ENCODE data around the gene MMP28.

MMP28 gene

DNA sequence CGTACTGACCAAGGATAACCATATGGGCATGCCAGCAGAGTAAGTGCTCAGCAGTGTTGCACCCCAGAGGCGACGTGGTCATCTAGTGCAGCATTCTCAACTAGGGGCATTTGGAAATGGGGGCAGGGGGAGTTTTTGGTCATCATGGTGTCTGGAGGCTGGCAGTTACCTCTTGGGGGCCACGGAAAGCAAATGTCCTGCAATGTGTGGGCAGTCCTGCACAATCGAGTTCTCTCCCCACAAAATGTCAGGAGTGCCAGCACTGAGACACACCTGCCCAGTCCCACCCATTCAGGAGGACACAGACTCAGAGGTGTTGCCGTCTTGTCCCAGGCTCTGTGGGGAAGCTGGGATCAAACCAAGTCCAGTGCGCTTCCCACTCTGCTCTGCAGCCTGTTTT is 61.0 kb downstream of the MMP28 start:
- Histone ChIP-seq H3F3A (ENCODE audit: control insufficient read depth, insufficient read depth) (no peaks in the 10 kb centered on the region), H3K4me2 (ENCODE audit: low read length) (no peak overlapping the region), H3K9me2 (replicated peaks; ENCODE audit: control insufficient read depth, low read length) (no peaks in the 10 kb centered on the region), H3K27ac (ENCODE audit: low read depth, low read length) (no peak overlapping the region), H3K79me2 (ENCODE audit: control insufficient read depth, low read length) (no peaks in the 10 kb centered on the region), H3K36me3 (ENCODE audit: control insufficient read depth, low read length) (no peaks in the 10 kb centered on the region), H3K9me3 (ENCODE audit: control insufficient read depth, insufficient read depth, low read length) (no peaks in the 10 kb centered on the region), H3K4me1 (ENCODE audit: control insufficient read depth, low read length) (no peaks in the 10 kb centered on the region), H3K27me3 (ENCODE audit: control insufficient read depth, low read length) (peaks cover 30% of the 10 kb centered on the region), H4K20me1 (ENCODE audit: control insufficient read depth, insufficient read depth, low read depth, low read length) (no peaks in the 10 kb centered on the region), H3K4me3 (ENCODE audit: low read length) (no peak overlapping the region)
- no peak for TF ChIP-seq EZH2phosphoT487 (IDR thresholded peaks at IDR 0.05; ENCODE audit: borderline replicate concordance, low read length)
- TF ChIP-seq, protein P1, sequence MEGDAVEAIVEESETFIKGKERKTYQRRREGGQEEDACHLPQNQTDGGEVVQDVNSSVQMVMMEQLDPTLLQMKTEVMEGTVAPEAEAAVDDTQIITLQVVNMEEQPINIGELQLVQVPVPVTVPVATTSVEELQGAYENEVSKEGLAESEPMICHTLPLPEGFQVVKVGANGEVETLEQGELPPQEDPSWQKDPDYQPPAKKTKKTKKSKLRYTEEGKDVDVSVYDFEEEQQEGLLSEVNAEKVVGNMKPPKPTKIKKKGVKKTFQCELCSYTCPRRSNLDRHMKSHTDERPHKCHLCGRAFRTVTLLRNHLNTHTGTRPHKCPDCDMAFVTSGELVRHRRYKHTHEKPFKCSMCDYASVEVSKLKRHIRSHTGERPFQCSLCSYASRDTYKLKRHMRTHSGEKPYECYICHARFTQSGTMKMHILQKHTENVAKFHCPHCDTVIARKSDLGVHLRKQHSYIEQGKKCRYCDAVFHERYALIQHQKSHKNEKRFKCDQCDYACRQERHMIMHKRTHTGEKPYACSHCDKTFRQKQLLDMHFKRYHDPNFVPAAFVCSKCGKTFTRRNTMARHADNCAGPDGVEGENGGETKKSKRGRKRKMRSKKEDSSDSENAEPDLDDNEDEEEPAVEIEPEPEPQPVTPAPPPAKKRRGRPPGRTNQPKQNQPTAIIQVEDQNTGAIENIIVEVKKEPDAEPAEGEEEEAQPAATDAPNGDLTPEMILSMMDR (IDR thresholded peaks at IDR 0.05; ENCODE audit: low read depth, low read length, poor library complexity, severe bottlenecking): no peak

DNA sequence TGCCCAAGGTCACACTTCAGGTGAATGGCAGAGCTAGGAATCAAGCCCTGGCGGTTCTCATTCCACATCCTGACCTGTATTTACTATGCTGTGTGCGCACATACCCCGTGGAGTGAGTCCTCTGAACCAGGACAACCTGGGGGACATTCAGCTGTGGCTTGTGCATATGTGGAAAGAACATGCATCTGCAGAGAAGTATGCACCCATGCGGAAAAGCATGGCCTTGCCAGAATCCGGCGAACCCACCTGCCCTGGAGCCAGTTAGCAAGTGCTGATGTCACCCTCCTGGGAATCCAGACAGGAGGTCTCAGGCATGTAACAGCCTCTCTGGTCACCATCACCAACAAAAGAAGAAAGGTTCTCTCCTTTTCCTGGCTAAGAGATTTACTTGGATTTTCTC is 62.1 kb downstream of the MMP28 start:
- no peaks in the 10 kb centered on the region for H3K4me1 ChIP-seq (ENCODE audit: control insufficient read depth, low read length)
- H3K4me2 ChIP-seq (ENCODE audit: low read length): no peak overlapping the region
- no peaks in the 10 kb centered on the region for H3K79me2 ChIP-seq (ENCODE audit: control insufficient read depth, low read length)
- H4K20me1 ChIP-seq (ENCODE audit: control insufficient read depth, insufficient read depth, low read depth, low read length): no peaks in the 10 kb centered on the region
- H3K27ac ChIP-seq (ENCODE audit: low read depth, low read length): no peak overlapping the region
- H3K4me3 ChIP-seq (ENCODE audit: low read length): no peak overlapping the region
- TF ChIP-seq, protein P1 (IDR thresholded peaks at IDR 0.05; ENCODE audit: low read depth, low read length, poor library complexity, severe bottlenecking): no peak
- no peak for TF ChIP-seq EZH2phosphoT487 (IDR thresholded peaks at IDR 0.05; ENCODE audit: borderline replicate concordance, low read length)
- H3K9me3 ChIP-seq (ENCODE audit: control insufficient read depth, insufficient read depth, low read length): no peaks in the 10 kb centered on the region
- H3F3A ChIP-seq (ENCODE audit: control insufficient read depth, insufficient read depth): no peaks in the 10 kb centered on the region
- H3K9me2 ChIP-seq (replicated peaks; ENCODE audit: control insufficient read depth, low read length): no peaks in the 10 kb centered on the region
- no peaks in the 10 kb centered on the region for H3K36me3 ChIP-seq (ENCODE audit: control insufficient read depth, low read length)
- H3K27me3 ChIP-seq (ENCODE audit: control insufficient read depth, low read length): peaks cover 25% of the 10 kb centered on the region

DNA sequence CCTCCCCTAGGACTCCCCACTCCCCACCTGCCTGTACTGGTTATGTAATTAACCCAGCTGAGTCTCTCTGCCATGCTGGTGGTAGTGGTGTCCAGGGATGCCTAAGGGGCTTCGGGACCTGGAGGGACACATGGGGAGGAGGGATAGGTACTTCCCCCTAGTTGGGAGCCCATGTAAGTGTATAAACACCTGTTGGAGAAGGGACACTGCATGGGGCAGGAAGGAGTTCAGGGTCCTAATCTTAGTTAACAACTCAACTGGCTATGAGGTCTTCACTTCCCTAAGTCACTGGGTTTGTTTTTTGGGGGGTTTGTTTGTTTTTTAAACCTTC is 62.7 kb downstream of the MMP28 start:
- no peaks in the 10 kb centered on the region for H3K4me1 ChIP-seq (ENCODE audit: control insufficient read depth, low read length)
- TF ChIP-seq EZH2phosphoT487 (IDR thresholded peaks at IDR 0.05; ENCODE audit: borderline replicate concordance, low read length): no peak
- TF ChIP-seq, protein P1 (IDR thresholded peaks at IDR 0.05; ENCODE audit: low read depth, low read length, poor library complexity, severe bottlenecking): no peak
- H3K9me3 ChIP-seq (ENCODE audit: control insufficient read depth, insufficient read depth, low read length): no peaks in the 10 kb centered on the region
- no peak overlapping the region for H3K4me3 ChIP-seq (ENCODE audit: low read length)
- no peak overlapping the region for H3K27ac ChIP-seq (ENCODE audit: low read depth, low read length)
- peaks cover 23% of the 10 kb centered on the region for H3K27me3 ChIP-seq (ENCODE audit: control insufficient read depth, low read length)
- no peaks in the 10 kb centered on the region for H3K36me3 ChIP-seq (ENCODE audit: control insufficient read depth, low read length)
- no peaks in the 10 kb centered on the region for H4K20me1 ChIP-seq (ENCODE audit: control insufficient read depth, insufficient read depth, low read depth, low read length)
- no peaks in the 10 kb centered on the region for H3F3A ChIP-seq (ENCODE audit: control insufficient read depth, insufficient read depth)
- H3K79me2 ChIP-seq (ENCODE audit: control insufficient read depth, low read length): no peaks in the 10 kb centered on the region
- no peak overlapping the region for H3K4me2 ChIP-seq (ENCODE audit: low read length)
- H3K9me2 ChIP-seq (replicated peaks; ENCODE audit: control insufficient read depth, low read length): no peaks in the 10 kb centered on the region
